ENCODE data around the gene CGNL1. TPM values are rescaled to one million over a fixed set of nuclear protein-coding genes. Genes with fewer than 3 reads are reported as not detected.

The CGNL1 gene
- total RNA-seq, 1 experiment from 2014 or later, result 34.6 TPM

DNA sequence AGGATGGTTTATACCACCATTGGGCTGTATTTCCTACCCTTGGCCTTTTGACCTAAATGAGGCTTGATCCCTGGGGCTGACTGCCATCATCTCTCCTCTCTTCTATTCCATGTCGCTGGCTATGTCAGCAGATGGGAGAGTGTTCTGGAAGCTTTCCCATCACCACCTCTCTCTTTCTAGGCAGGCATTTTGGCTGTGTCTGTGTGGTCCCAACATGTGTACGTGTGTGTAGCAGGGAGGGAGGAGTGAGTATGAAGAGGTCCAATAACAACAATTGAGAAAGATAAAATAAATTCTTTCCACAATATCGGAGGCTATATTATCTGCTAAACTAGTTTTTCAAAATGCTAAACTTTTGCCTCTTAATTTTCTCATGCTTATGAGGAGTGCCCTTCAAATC, 34.1 kb downstream of the CGNL1 start:
- no peak overlapping the region for H4K5ac ChIP-seq (ENCODE audit: insufficient read length, low read depth, low read length)
- no peak overlapping the region for H3K9ac ChIP-seq (ENCODE audit: extremely low read depth, insufficient read length, low read length)
- no peaks in the 10 kb centered on the region for H3K79me1 ChIP-seq (ENCODE audit: insufficient read depth, low read depth, low read length, poor library complexity, severe bottlenecking)
- H3K23ac ChIP-seq (ENCODE audit: insufficient read length, low read depth, low read length), result no peak overlapping the region
- H3K4ac ChIP-seq (ENCODE audit: low read depth, low read length), result no peak overlapping the region
- H3K27ac Mint-ChIP-seq, result no peak overlapping the region; a peak in 2 of 7 replicates
- H3K27me3 Mint-ChIP-seq (ENCODE audit: low read depth), result no peaks in the 10 kb centered on the region
- no peak overlapping the region for H2AK5ac ChIP-seq (ENCODE audit: insufficient read length, low read length)
- no peak overlapping the region for H4K8ac ChIP-seq (replicated peaks; ENCODE audit: insufficient read length, low read depth, low read length)
- no peak overlapping the region for H2BK15ac ChIP-seq (ENCODE audit: low read depth, low read length)
- H3K4me1 Mint-ChIP-seq, result peaks cover 20 to 23% of the 10 kb centered on the region in 2 experiments
- no peaks in the 10 kb centered on the region for H3K27me3 ChIP-seq (ENCODE audit: insufficient read depth, low read length)
- no peak overlapping the region for H3K56ac ChIP-seq (ENCODE audit: insufficient read length, low read depth, low read length)
- H3K9me3 ChIP-seq (ENCODE audit: control insufficient read depth, low read depth, low read length), result no peaks in the 10 kb centered on the region
- no peak overlapping the region for H2BK20ac ChIP-seq (ENCODE audit: low read depth, low read length, poor library complexity, severe bottlenecking)
- no peak overlapping the region for H4K91ac ChIP-seq (ENCODE audit: insufficient read length, low read depth, low read length)
- TF ChIP-seq, protein P1, sequence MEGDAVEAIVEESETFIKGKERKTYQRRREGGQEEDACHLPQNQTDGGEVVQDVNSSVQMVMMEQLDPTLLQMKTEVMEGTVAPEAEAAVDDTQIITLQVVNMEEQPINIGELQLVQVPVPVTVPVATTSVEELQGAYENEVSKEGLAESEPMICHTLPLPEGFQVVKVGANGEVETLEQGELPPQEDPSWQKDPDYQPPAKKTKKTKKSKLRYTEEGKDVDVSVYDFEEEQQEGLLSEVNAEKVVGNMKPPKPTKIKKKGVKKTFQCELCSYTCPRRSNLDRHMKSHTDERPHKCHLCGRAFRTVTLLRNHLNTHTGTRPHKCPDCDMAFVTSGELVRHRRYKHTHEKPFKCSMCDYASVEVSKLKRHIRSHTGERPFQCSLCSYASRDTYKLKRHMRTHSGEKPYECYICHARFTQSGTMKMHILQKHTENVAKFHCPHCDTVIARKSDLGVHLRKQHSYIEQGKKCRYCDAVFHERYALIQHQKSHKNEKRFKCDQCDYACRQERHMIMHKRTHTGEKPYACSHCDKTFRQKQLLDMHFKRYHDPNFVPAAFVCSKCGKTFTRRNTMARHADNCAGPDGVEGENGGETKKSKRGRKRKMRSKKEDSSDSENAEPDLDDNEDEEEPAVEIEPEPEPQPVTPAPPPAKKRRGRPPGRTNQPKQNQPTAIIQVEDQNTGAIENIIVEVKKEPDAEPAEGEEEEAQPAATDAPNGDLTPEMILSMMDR (conservative IDR thresholded peaks at IDR 0.05), result no peak
- H3K18ac ChIP-seq (ENCODE audit: insufficient read length, low read depth, low read length), result no peak overlapping the region
- no peak overlapping the region for H2BK12ac ChIP-seq (ENCODE audit: insufficient read length, low read depth, low read length)
- H2BK5ac ChIP-seq (ENCODE audit: insufficient read length, low read length), result no peak overlapping the region
- no peaks in the 10 kb centered on the region for H3K23me2 ChIP-seq (ENCODE audit: insufficient read length, low read depth, low read length, poor library complexity, severe bottlenecking)
- H3K4me2 ChIP-seq (ENCODE audit: insufficient read depth, insufficient read length, low read length), result no peak overlapping the region
- no peak overlapping the region for H2BK120ac ChIP-seq (ENCODE audit: low read depth, low read length, poor library complexity, severe bottlenecking)
- no peaks in the 10 kb centered on the region for H3K79me2 ChIP-seq (ENCODE audit: insufficient read depth, low read length)
- WGBS (ENCODE audit: extremely low coverage, insufficient read length, low lambda C conversion rate), result no CpG with 5 or more reads among the region's 3 CpGs
- DNase-seq, result no peak
- no peak overlapping the region for H3K14ac ChIP-seq (ENCODE audit: insufficient read depth, low read length)
- no peak overlapping the region for H3K4me3 Mint-ChIP-seq
- no peaks in the 10 kb centered on the region for H4K20me1 ChIP-seq (ENCODE audit: control insufficient read depth, insufficient read depth, insufficient read length)
- H3K27ac ChIP-seq (ENCODE audit: insufficient read length, low read depth, low read length), result no peak overlapping the region
- H2AFZ ChIP-seq (ENCODE audit: low read length), result no peak overlapping the region
- peaks cover under 1% of the 10 kb centered on the region; the same call in 1 of the 2 replicates for H3K4me1 ChIP-seq (ENCODE audit: insufficient read depth, low read length)
- no peak overlapping the region for H3T11ph ChIP-seq (ENCODE audit: low read length)
- H3K36me3 Mint-ChIP-seq (ENCODE audit: insufficient read depth in 1 of 3, low read depth in 3 of 3), result peaks cover 8 to 30% (median 24%) of the 10 kb centered on the region in 3 experiments; a peak in 6 of 7 replicates
- H3K9me3 Mint-ChIP-seq, result no peaks in the 10 kb centered on the region
